Gastrocnemius medialis (tissue), 4 donors: ENCODE measurements around the gene RABGAP1L. TPM values are rescaled to one million over a fixed set of nuclear protein-coding genes. Genes with fewer than 3 reads are reported as not detected.

Source experiments
- ATAC-seq, 2 donors: fragments of 150-250 bp; one replicate each; pipeline ENCODE4 v1.9.1; 2016
- DNase-seq, 2 donors: peaks; one replicate each; pipeline ENCODE4 v3.0.0-alpha.2; 2019
- H3K27ac ChIP-seq, 4 donors: fragments of 200-600 bp; sonication (generic); 1 replicate in 1 of 4; 2 replicates in 3 of 4; pipeline ENCODE4 v1.5.1; 2016 to 2018; ENCODE audit warnings: mild to moderate bottlenecking in 2 of 4, moderate library complexity in 1 of 4
- H3K27me3 ChIP-seq, 3 donors: fragments of 200-600 bp; sonication (generic) in 2 of 3; 1 replicate in 1 of 3; 2 replicates in 2 of 3; pipeline versions ENCODE4 v1.5.1 to v1.6.0; 2016 to 2019; ENCODE audit warnings: mild to moderate bottlenecking in 1 of 3, moderate library complexity in 1 of 3
- H3K36me3 ChIP-seq, 2 donors: fragments of 200-600 bp; sonication (generic) in 1 of 2; one replicate each; pipeline ENCODE4 v1.5.1; 2017 to 2018
- H3K4me1 ChIP-seq, 2 donors: fragments of 200-600 bp; sonication (generic) in 1 of 2; one replicate each; pipeline ENCODE4 v1.5.1; 2016 to 2017; ENCODE audit warnings: mild to moderate bottlenecking in 2 of 2
- H3K4me3 ChIP-seq, 4 donors: fragments of 200-600 bp; sonication (generic) in 3 of 4; 1 replicate in 1 of 4; 2 replicates in 3 of 4; pipeline ENCODE4 v1.5.1; 2016 to 2019; ENCODE audit warnings: mild to moderate bottlenecking in 2 of 4
- H3K9me3 ChIP-seq, 3 donors: fragments of 200-600 bp; sonication (generic) in 2 of 3; 1 replicate in 1 of 3; 2 replicates in 2 of 3; pipeline ENCODE4 v1.5.1; 2016 to 2019
- POLR2A ChIP-seq, 2 donors: fragments of 450-650 bp; IDR thresholded peaks; one replicate each; pipeline ENCODE4 v1.6.1; 2017; ENCODE audit warnings: antibody characterized with exemption in 2 of 2, mild to moderate bottlenecking in 2 of 2, moderate library complexity in 2 of 2
- in situ Hi-C, 4 donors: fragments of 200-750 bp; cut with MboI; loops; one replicate each; pipeline versions ENCODE4 v1.15.0 to v1.8.0; 2017; ENCODE audit warnings: low sequenced_read_pairs in 4 of 4
- intact Hi-C: fragments of 100-400 bp; cut with DNase I; formaldehyde crosslinking; loops from one replicate; pipeline ENCODE4 v1.15.1; 2023; ENCODE audit warnings: low total_unique reads
- total RNA-seq, 4 donors: library from RNA; depleted of rRNA; stranded (reverse); fragments of >200 nt; gene quantifications; one replicate each; pipeline versions ENCODE4 v1.1.0 to v1.2.3, GENCODE V29; 2016
- TF ChIP-seq, protein P1 (sequence below), 5 experiments: fragments of 450-650 bp in 3 of 5; fragments of 200-600 bp in 2 of 5; sonication (generic) in 2 of 5; IDR thresholded peaks in 4 of 5; conservative IDR thresholded peaks in 1 of 5; 1 replicate in 4 of 5; 2 replicates in 1 of 5; pipeline ENCODE4 v1.5.1; 2016 to 2019; ENCODE audit warnings: antibody characterized with exemption in 5 of 5, mild to moderate bottlenecking in 3 of 5, moderate library complexity in 3 of 5

RABGAP1L gene
- total RNA-seq, 4 donors from 2014 or later: 8.8 to 22.2 (median 14.9) TPM

DNA sequence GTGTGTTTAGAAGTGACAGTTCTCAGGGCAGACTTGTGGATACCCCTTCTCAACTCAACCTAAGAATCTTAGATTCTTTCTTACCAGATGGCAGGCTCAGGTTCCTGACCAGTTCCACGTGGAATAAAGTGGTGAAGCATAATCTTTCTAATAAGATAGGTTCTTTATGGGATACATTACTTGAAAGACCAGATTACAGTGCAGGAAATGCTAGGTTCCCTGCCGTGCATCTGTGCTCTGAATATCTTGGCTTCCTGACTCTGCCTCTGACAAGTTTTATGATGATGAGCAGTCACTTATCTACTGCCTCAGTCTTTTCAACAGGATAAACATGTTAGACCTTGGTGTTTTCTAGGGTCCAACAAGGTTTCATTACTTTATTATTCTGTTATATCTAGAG is 632.5 kb downstream of the RABGAP1L start:
- no peak for ATAC-seq
- intact Hi-C loops (no loop called here), in situ Hi-C loops (no loop called here)
- Histone ChIP-seq H3K4me1 (no peaks in the 10 kb centered on the region), H3K9me3 (no peaks in the 10 kb centered on the region), H3K27me3 (no peaks in the 10 kb centered on the region), H3K4me3 (no peak overlapping the region), H3K36me3 (no peaks in the 10 kb centered on the region), H3K27ac (no peak overlapping the region)
- TF ChIP-seq, protein P1, sequence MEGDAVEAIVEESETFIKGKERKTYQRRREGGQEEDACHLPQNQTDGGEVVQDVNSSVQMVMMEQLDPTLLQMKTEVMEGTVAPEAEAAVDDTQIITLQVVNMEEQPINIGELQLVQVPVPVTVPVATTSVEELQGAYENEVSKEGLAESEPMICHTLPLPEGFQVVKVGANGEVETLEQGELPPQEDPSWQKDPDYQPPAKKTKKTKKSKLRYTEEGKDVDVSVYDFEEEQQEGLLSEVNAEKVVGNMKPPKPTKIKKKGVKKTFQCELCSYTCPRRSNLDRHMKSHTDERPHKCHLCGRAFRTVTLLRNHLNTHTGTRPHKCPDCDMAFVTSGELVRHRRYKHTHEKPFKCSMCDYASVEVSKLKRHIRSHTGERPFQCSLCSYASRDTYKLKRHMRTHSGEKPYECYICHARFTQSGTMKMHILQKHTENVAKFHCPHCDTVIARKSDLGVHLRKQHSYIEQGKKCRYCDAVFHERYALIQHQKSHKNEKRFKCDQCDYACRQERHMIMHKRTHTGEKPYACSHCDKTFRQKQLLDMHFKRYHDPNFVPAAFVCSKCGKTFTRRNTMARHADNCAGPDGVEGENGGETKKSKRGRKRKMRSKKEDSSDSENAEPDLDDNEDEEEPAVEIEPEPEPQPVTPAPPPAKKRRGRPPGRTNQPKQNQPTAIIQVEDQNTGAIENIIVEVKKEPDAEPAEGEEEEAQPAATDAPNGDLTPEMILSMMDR (IDR thresholded peaks at IDR 0.05 in 4 of 5, conservative IDR thresholded peaks at IDR 0.05 in 1 of 5): no peak
- no peak for TF ChIP-seq POLR2A (IDR thresholded peaks at IDR 0.05)
- DNase-seq: no peak

- H3K4me3 ChIP-seq: no peak overlapping the region
- no peak for DNase-seq
- no peaks in the 10 kb centered on the region for H3K27me3 ChIP-seq
- no peaks in the 10 kb centered on the region for H3K9me3 ChIP-seq
- TF ChIP-seq, protein P1 (IDR thresholded peaks at IDR 0.05 in 4 of 5, conservative IDR thresholded peaks at IDR 0.05 in 1 of 5): no peak
- no peak for TF ChIP-seq POLR2A (IDR thresholded peaks at IDR 0.05)
- no peak overlapping the region for H3K27ac ChIP-seq
- H3K4me1 ChIP-seq: peaks cover 3 to 9% of the 10 kb centered on the region in 2 donors
- intact Hi-C loops: no loop called here
- ATAC-seq: no peak
- no peaks in the 10 kb centered on the region for H3K36me3 ChIP-seq
- in situ Hi-C loops: no loop called here
Observed at GRCh38 chr1:174794861-174795260, 635.5 kb downstream of the RABGAP1L start.

- in situ Hi-C loops (no loop called here), intact Hi-C loops (no loop called here)
- no peaks in the 10 kb centered on the region for H3K27me3 ChIP-seq
- H3K4me3 ChIP-seq: no peak overlapping the region
- H3K9me3 ChIP-seq: no peaks in the 10 kb centered on the region
- no peaks in the 10 kb centered on the region for H3K36me3 ChIP-seq
- H3K4me1 ChIP-seq: peaks cover 3 to 14% of the 10 kb centered on the region in 2 donors
- no peak for ATAC-seq
- no peak for TF ChIP-seq POLR2A (IDR thresholded peaks at IDR 0.05)
- TF ChIP-seq, protein P1 (IDR thresholded peaks at IDR 0.05 in 4 of 5, conservative IDR thresholded peaks at IDR 0.05 in 1 of 5): no peak
- DNase-seq: no peak
- H3K27ac ChIP-seq: no peak overlapping the region
Observed at GRCh38 chr1:174795806-174796205, 636.5 kb downstream of the RABGAP1L start.

DNA sequence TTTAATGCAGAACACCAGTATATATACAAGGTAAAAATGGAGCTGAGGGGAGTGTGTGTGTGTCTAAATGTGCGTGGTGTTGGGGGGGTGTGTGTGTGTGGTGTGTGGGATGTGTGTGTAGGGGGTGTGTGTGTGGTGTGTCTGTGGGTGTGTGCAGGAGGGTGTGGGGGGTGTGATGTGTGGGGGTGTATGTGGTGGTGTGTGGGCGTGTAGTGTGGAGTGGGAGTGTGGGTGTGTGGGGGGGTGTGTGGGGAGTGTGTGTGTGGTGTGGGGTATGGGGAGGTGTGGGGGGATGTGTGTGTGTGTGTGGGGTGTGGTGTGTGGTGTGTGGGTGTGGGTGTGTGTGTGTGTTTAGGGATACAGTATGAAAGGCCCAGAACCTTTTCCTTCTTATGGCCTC is 638.1 kb downstream of the RABGAP1L start:
- no peak overlapping the region for H3K27ac ChIP-seq
- ATAC-seq (no peak), DNase-seq (no peak)

More for the DNA sequence above, 638.1 kb downstream of the RABGAP1L start:
- in situ Hi-C loops: no loop called here
- TF ChIP-seq POLR2A (IDR thresholded peaks at IDR 0.05): no peak
- TF ChIP-seq, protein P1 (IDR thresholded peaks at IDR 0.05 in 4 of 5, conservative IDR thresholded peaks at IDR 0.05 in 1 of 5): no peak
- H3K36me3 ChIP-seq: no peaks in the 10 kb centered on the region
- intact Hi-C loops: no loop called here
- H3K4me1 ChIP-seq: peaks cover 3 to 14% of the 10 kb centered on the region in 2 donors
- no peak overlapping the region for H3K4me3 ChIP-seq
- H3K27me3 ChIP-seq: no peaks in the 10 kb centered on the region
- H3K9me3 ChIP-seq: no peaks in the 10 kb centered on the region
